Measurements from ENCODE around the gene ADAMTS12.

GRCh38 chr5:33608344-33609041 is 283.3 kb downstream of the ADAMTS12 start:
- no peak for TF ChIP-seq JUND (IDR thresholded peaks at IDR 0.05)
- TF ChIP-seq SMC3 (IDR thresholded peaks at IDR 0.05; ENCODE audit: low read depth, low read length) = no peak
- TF ChIP-seq, protein P1, sequence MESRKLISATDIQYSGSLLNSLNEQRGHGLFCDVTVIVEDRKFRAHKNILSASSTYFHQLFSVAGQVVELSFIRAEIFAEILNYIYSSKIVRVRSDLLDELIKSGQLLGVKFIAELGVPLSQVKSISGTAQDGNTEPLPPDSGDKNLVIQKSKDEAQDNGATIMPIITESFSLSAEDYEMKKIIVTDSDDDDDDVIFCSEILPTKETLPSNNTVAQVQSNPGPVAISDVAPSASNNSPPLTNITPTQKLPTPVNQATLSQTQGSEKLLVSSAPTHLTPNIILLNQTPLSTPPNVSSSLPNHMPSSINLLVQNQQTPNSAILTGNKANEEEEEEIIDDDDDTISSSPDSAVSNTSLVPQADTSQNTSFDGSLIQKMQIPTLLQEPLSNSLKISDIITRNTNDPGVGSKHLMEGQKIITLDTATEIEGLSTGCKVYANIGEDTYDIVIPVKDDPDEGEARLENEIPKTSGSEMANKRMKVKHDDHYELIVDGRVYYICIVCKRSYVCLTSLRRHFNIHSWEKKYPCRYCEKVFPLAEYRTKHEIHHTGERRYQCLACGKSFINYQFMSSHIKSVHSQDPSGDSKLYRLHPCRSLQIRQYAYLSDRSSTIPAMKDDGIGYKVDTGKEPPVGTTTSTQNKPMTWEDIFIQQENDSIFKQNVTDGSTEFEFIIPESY (IDR thresholded peaks at IDR 0.05; ENCODE audit: borderline replicate concordance, low read depth) = no peak
- no peak for TF ChIP-seq CTCF (IDR thresholded peaks at IDR 0.05)
- TF ChIP-seq, protein P2, sequence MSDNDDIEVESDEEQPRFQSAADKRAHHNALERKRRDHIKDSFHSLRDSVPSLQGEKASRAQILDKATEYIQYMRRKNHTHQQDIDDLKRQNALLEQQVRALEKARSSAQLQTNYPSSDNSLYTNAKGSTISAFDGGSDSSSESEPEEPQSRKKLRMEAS (IDR thresholded peaks at IDR 0.05; ENCODE audit: low read depth) = no peak
- TF ChIP-seq FOSL2 (IDR thresholded peaks at IDR 0.05; ENCODE audit: borderline replicate concordance, low read depth) = no peak
- TF ChIP-seq EZH2phosphoT487 (IDR thresholded peaks at IDR 0.05; ENCODE audit: borderline replicate concordance, low read depth) = no peak
- TF ChIP-seq GATA2 (CRISPR knock-in tag; IDR thresholded peaks at IDR 0.05) = peak; percentile 77

Measured in SK-N-SH (cell line).